ENCODE measurements around the gene COMTD1.

- no peak for TF ChIP-seq EZH2phosphoT487 (IDR thresholded peaks at IDR 0.05; ENCODE audit: insufficient read depth, low read depth)
- TF ChIP-seq EZH2 (IDR thresholded peaks at IDR 0.05; ENCODE audit: insufficient read depth, poor library complexity, severe bottlenecking): no peak
These were observed 5.8 kb downstream of the COMTD1 start for GRCh38 chr10:75229971-75230370.
